ENCODE results near the gene SNX33.
"Not testable (repeated sequence)": the region's sequence is repeated elsewhere in the genome, so short reads cannot be mapped to it uniquely, and the experiment has no call there.

The SNX33 gene

GRCh38 chr15:75662823-75663519 is 15.3 kb downstream of the SNX33 start:
- no peak for DNase-seq

DNA sequence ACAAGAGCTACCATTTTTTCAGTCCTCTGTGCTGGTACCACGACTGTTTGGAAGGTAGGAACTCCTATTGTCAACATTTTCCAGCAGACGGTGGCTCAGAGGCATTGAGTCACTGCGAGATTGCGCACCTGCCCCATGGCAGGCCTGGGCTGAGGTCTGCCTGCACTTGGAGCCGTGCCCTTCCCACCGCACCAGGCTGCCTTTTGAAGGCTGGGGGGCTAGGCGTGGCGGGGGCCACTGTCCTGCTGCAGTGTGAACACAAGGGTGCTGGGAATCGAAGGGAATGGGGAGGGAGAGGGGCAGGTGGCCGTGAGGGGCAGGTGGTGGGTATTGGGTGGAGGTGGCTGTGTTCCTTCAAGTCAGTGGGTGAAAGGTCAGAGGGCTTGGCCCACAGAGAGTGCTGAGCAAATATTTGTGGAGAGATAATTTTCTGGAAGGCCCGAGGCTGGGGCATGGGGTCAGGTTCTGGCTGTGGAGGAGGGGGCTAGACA is 16.3 kb downstream of the SNX33 start:
- DNase-seq, result no peak

GRCh38 chr15:75666823-75667501 is 19.2 kb downstream of the SNX33 start:
- no peak for DNase-seq

DNA sequence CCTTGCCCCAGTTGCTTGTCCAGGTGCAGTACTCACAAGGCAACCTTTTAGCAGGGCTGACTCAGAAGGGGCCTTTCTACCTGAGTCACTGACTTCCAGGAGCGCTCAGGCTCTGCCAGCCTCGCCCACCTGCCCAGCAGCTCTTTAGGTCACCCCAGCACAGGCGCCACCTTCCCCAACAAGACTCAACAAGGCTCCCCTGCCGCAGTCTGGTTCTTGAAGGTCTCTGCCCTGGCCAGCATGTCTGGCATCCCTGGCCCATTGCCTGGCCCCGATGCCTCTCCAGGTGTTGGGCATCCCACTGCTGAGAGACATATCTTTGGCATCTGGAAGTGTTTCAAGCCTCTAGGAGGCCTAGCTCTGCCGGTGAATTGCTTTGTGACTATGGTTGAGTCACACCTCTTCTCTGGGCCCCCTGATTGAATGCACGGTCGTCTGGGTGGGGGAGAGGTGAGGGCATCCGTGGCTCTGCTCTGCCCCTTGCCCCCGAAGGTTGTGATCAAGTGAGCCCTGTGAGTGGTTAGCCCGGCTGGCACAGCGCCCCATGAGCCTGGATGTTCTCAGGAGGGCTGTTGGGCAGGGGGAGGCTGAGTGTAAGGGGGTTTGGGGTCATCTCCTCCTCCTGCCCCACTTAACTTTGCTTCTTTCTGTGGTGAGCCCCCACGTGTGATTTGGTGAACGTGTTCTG is 21.6 kb downstream of the SNX33 start:
- DNase-seq, result no peak

DNA sequence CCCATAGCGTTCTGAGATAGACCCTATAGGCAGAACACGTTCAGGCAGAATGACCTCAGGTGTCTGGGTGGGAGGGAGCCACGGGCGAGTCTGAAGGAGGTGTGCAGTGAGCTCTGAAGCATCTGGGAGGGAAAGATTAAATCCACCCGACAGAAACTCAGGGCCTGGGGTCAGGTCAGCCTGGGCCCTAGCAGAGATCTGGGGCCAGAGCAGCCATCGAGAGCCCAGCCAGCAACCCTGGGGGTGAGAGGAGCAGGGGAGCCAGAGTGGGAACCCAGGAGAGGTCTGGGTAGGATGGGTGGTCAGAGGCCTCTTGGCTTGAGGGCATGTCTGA is 22.1 kb downstream of the SNX33 start:
- no peak for DNase-seq

GRCh38 chr15:75671730-75672602 is 24.3 kb downstream of the SNX33 start:
- no peak for DNase-seq

- DNase-seq, result no peak
Measured at GRCh38 chr15:75672646-75673425, 25.1 kb downstream of the SNX33 start.

DNA sequence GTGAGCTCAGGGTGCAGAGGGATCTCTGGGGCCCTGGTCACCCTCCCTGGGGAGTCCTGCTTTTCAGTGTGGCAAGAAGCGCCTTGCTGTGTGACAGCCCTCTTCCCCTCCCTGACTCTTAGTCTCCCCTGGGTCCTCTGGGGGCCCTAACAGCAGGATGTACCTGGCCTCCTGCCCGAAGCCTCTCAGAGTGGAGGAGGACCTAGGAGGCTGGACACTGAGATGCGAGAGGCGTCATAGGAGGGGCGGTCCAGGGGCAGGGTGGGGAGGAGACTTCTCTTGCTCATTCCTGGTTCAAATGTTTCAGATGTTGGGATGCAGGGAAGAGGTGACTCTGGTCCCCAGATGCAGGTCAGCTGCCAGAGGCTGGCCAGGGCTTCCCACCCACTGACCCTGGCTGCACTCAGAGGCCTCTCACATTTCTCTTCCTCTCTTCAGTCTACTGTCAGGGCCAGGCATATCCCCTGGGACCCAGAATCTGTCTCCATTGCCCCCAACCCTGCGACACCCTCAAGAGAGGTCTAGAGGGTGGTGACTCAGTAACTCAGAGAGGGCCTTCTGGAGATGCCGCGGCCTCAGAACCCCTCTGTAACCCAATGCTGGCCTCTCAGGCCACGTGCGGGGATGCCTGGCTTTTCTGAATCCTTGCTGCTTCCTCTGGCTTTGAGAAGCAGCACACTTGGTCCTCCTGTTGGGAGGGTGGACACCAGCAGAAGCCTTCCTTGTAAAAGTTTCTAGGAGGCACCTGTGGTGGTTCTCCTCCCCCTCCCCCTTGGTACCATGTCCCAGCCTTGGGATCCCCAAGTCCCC is 25.9 kb downstream of the SNX33 start:
- DNase-seq, result no peak

DNA sequence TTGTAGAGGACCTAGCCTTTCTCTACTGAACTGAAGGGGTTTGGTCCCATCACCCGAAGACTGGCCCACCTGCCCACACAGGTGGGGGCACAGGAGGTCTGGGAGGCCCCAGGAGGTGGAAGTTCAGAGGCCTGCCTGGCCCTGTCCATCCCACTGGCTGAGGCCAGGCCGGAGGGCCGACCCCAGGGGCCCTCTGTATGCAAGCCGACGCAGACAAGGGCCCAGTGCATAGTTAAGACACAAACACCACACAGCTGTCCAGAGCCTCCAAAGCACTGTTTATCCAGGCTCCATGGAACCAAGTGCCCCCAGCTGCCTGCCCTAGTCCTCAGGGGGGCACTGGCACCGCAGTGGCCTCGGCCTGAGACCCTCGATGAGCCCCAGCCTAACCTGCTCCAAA is 26.7 kb downstream of the SNX33 start:
- no peak for DNase-seq

DNA sequence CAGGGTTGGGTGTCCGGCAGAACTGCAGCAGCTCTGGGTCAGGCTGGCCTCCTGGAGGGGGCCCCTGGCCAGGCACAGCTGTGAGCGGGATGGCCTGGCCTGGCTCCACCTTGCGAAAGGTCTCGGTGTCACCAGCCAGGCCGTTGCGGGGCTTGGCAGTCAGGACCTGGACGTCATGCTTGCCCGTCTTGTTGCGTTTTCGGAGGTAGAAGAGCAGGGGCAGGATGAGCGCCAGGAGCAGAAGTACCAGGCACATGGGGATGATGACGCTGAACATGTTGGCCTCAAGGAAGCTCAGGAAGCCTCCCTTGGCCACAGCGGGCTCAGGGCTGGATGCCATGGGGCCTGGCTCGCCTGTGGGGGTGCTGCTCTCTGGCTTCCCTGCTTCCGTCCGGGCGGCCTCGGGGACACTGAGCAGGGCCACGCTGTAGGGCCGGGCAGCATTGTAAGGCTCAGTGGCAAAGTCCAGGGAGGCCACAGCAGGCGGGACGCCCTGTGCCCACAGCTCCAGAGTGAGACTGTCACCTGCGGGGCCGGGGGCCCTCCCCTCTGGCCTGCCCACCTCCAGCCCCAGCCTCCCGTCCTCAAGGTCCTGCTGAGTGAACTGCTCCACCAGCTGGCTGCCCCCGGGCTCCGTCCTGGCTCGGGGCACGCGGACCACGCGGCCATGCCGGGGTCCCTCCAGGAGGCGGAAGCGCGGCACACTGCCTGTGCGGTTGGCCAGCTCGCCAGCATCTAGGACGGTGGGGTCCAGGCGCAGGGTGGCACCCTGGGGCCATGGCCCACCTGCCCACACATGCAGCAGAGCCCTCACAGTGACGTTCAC is 28.1 kb downstream of the SNX33 start:
- DNase-seq, result no peak

DNA sequence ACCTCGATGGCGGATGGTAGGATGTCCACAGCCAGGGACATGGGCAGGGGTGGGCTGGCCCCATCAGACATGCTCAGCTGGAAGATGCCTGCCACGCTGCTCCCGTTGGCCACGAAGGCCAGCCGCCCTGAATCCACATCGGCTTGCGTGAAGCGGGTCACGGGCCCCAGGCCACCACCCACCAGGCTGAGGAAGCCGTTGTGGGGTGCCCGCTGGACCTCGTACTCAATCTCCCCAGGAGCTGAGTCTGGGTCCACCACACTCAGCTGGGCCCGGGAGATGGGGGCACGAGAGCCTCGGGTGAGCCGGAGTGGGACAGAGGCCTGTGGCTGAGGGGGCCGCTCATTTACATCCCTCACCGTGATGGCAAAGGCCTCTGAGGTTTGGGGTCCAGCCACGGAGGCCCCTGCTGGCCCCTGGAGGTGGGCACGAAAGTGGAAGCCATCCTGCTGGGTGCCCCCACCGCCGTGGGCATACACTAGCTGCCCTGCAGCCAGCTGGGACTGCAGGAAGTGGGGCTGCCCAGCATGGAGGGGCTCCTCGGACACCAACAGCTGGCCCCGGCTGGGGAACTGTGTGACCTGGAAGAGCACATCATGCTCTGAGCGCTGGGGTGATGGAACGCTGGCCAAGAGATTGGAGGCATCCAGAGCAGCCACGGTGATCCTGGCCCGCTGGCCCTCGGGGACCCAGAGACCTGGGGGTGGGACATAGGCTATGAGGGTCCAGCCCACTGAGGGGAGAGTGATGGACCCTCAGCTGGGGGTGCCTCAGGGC is 29.2 kb downstream of the SNX33 start:
- no peak for DNase-seq

DNA sequence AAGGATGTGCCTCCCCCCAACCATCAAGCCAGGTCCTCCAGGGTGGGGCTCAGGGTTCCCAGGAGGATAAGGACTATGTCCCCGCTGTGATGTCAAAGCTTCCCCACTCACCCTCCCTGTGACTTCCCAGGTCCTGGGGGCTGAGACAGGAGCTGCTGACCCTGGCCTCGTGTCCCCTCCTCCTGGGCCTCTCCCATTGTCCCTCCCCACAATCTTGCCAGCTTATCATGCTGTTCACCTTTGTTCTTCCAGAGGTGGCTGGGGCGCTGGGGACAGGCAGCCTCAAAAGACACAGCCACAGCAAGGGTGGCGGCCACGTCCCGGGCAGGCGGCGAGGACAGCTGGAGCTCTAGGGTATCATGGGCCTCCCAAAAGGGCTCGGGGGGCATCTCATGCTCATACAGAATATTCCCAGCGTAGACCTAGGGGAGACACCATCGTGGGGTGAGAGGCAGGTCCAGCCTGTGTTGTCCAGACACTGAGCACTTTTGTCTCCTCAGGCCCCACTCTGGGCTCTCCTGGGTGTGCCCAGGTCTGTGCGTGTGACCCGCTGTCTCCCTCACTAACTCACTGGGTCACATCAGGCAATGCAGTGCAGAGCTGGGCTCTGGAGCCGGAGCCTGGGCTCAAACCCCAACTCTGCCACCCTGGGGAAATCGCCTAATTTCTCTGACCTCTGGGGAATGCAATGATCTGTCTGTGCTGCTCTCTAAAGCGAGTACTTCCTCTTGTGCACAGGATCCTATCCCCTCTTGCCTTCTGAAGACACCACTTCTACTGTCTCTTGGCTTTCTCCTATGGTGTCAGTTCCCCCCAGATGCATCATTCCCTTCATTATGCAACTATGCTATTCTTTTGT is 30.0 kb downstream of the SNX33 start:
- no peak for DNase-seq

DNA sequence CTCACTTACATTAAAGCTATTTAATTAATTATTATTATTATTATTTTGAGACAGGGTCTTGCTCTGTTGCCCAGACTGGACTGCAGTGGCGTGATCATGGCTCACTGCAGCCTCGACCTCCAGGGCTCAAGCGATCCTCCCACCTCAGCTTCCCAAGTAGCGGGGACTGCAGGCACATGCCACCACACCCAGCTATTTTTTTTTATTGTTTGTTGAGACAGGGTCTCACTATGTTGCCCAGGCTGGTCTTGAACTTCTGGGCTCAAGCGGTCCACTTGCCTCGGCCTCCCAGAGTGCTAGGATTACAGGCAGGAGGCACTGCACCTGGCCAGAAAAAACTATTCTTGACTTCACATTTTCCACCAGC is 30.6 kb downstream of the SNX33 start:
- DNase-seq, result not testable (repeated sequence)

DNA sequence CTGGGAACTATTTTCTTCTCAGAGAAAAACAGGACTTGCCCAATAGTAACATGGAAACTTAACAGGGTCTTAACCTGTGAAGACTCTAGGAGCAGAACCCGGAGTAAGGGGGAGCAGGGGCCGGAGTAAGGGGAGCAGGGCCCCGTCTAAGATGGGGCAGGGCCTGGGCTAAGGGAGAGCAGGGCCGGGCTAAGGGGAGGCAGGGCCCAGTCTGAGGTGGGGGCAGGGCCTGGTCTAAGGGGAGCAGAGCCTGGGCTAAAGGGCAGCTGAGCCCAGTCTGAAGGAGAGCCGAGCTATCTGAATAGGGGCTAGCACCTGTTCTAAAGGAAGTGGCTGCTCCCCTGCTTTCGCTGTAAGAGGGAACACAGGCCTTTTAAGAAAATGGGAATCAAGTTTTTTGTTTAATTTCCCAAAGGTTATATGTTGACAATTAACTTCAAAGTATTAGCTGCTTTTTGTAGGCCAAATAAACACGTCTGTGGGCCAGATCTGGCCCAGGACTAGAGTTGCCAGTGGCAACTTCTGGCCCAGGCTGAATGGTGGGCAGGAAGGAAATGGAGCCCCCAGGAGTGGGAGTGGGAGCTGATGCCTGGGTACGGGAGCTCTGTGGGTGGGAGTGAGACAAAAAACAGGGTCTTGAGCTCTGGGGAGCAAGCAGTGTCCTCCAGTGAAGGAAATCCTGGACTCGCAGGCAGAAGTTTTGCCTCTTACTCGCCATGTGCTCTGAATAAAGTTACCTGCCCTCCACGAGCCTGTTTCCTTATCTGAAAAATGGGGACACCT is 32.5 kb downstream of the SNX33 start:
- no peak for DNase-seq

GRCh38 chr15:75682181-75683135 is 34.7 kb downstream of the SNX33 start:
- no peak for DNase-seq

- DNase-seq, result peak; percentile 65
Measured at GRCh38 chr15:75683646-75684312, 36.1 kb downstream of the SNX33 start.

Data from activated CD4-positive, alpha-beta T cell treated with anti-CD3 and anti-CD28 coated beads, Interleukin-2, amount 50 U/mL, for 1 hour (primary cell).